Mesothelial cell of epicardium (in vitro differentiated cells): Measurements from ENCODE around the gene KTN1. TPM values are rescaled to one million over a fixed set of nuclear protein-coding genes. Genes with fewer than 3 reads are reported as not detected.

Experiments
- DNase-seq, 2 experiments: peaks; one replicate each; pipeline ENCODE4 v3.0.0; 2021; ENCODE audit warnings: low spot score in 2 of 2; ENCODE audit not compliant: unreplicated experiment in 2 of 2
- H3K27ac Mint-ChIP-seq: 2 replicates; pipeline ENCODE4 v1.8.0; 2021; ENCODE audit warnings: mixed read lengths
- H3K27me3 Mint-ChIP-seq: 2 replicates; pipeline ENCODE4 v1.8.0; 2021; ENCODE audit warnings: low read depth, mixed read lengths
- H3K36me3 Mint-ChIP-seq: 2 replicates; pipeline ENCODE4 v1.8.0; 2021; ENCODE audit warnings: mixed read lengths
- H3K4me1 Mint-ChIP-seq: 2 replicates; pipeline ENCODE4 v1.8.0; 2021; ENCODE audit warnings: mixed read lengths
- H3K4me3 Mint-ChIP-seq: 2 replicates; pipeline ENCODE4 v1.8.0; 2021; ENCODE audit warnings: mild to moderate bottlenecking, moderate library complexity, mixed read lengths
- H3K9me3 Mint-ChIP-seq: 2 replicates; pipeline ENCODE4 v1.8.0; 2021; ENCODE audit warnings: mixed read lengths
- total RNA-seq: library from RNA; stranded (reverse); gene quantifications from 3 replicates; pipeline ENCODE4 v1.2.1, GENCODE V29; 2021
- TF ChIP-seq, protein P1 (sequence below): fragments of 200-600 bp; sonication (generic); IDR thresholded peaks from one replicate; pipeline ENCODE4 v1.5.0; 2021; ENCODE audit warnings: antibody characterized with exemption; ENCODE audit not compliant: unreplicated experiment

KTN1 gene, protein sequence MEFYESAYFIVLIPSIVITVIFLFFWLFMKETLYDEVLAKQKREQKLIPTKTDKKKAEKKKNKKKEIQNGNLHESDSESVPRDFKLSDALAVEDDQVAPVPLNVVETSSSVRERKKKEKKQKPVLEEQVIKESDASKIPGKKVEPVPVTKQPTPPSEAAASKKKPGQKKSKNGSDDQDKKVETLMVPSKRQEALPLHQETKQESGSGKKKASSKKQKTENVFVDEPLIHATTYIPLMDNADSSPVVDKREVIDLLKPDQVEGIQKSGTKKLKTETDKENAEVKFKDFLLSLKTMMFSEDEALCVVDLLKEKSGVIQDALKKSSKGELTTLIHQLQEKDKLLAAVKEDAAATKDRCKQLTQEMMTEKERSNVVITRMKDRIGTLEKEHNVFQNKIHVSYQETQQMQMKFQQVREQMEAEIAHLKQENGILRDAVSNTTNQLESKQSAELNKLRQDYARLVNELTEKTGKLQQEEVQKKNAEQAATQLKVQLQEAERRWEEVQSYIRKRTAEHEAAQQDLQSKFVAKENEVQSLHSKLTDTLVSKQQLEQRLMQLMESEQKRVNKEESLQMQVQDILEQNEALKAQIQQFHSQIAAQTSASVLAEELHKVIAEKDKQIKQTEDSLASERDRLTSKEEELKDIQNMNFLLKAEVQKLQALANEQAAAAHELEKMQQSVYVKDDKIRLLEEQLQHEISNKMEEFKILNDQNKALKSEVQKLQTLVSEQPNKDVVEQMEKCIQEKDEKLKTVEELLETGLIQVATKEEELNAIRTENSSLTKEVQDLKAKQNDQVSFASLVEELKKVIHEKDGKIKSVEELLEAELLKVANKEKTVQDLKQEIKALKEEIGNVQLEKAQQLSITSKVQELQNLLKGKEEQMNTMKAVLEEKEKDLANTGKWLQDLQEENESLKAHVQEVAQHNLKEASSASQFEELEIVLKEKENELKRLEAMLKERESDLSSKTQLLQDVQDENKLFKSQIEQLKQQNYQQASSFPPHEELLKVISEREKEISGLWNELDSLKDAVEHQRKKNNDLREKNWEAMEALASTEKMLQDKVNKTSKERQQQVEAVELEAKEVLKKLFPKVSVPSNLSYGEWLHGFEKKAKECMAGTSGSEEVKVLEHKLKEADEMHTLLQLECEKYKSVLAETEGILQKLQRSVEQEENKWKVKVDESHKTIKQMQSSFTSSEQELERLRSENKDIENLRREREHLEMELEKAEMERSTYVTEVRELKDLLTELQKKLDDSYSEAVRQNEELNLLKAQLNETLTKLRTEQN (N-terminal part only)
- total RNA-seq: 148 to 157 TPM (median 153 TPM) in 3 replicates

DNA sequence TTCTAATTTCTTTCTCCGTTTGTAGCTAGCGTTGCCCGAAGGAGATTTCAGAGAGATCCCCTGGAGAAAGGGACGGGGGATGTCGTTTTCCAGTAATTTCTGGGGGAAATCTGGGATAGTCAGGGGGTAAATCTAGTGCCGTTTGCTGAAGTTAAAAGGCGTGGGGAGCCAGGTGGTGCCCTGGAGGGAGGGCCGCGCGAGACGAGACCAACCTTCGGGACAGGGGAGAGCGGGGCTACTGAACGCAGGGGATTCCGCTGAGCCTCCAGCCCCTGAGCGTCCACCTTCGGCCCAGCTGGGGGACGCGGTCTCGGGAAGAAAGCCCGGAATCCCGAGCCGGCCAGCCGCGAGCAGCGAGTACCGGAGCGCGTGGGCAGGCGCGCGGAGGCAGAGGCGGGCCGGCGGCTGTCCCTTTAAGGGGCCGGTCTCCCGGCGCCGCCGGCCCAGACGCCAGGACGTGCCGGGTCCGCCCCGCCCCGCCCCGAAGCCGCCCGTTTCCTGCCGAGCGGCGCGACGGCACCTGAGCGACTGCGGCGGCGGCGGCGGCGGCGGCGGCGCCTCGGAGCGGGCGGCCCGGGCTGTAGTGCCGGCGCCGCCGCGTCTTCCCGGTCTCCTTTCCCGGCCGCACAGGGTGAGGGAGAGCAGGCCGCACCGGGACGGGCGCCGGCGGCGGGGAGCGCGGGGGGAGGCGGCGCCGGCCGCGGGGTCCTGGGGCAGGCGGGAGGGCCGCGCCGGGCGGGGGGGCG lies at the start of gene KTN1:
Gene KTN1 (plus strand): TSS at position 484 of the 746 bp plus-strand sequence. CDS start 31,842 bp downstream, outside the sequence.
- H3K4me1 Mint-ChIP-seq: peaks cover 36% of the 10 kb centered on the region
- no peaks in the 10 kb centered on the region for H3K36me3 Mint-ChIP-seq
- no peaks in the 10 kb centered on the region for H3K27me3 Mint-ChIP-seq
- peak within 1 kb of the TSS; percentile 99 for H3K27ac Mint-ChIP-seq
- no peaks in the 10 kb centered on the region for H3K9me3 Mint-ChIP-seq
- peak; percentile 66 to 81 for DNase-seq
- TF ChIP-seq, protein P1, sequence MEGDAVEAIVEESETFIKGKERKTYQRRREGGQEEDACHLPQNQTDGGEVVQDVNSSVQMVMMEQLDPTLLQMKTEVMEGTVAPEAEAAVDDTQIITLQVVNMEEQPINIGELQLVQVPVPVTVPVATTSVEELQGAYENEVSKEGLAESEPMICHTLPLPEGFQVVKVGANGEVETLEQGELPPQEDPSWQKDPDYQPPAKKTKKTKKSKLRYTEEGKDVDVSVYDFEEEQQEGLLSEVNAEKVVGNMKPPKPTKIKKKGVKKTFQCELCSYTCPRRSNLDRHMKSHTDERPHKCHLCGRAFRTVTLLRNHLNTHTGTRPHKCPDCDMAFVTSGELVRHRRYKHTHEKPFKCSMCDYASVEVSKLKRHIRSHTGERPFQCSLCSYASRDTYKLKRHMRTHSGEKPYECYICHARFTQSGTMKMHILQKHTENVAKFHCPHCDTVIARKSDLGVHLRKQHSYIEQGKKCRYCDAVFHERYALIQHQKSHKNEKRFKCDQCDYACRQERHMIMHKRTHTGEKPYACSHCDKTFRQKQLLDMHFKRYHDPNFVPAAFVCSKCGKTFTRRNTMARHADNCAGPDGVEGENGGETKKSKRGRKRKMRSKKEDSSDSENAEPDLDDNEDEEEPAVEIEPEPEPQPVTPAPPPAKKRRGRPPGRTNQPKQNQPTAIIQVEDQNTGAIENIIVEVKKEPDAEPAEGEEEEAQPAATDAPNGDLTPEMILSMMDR: no peak
- H3K4me3 Mint-ChIP-seq: peak within 1 kb of the TSS; percentile 97

DNA sequence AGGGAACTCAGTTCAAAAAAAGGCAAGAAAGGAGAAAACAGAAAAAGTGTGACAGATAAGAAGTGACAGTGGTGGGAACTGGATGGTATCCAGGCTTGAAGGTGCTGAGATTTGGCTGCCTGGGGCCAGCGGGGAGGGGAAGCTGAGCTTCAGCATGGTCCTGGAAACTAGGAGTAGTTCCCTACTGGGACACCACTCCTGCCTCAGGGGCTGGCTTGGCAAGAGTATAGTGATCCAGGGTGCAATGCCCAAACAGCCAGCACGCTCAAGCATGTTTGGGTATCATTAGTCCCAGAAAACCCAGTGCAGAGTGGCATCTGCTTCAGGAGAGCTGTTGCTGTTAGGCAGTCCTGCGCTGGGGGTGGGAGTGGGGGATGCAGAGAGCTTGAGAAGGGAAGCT lies 49.5 kb upstream of the KTN1 start:
- Mint-ChIP-seq H3K27me3 (no peaks in the 10 kb centered on the region), H3K9me3 (peaks cover 7% of the 10 kb centered on the region), H3K4me1 (peaks cover 20% of the 10 kb centered on the region), H3K27ac (no peak overlapping the region), H3K4me3 (no peak overlapping the region), H3K36me3 (peaks cover 3% of the 10 kb centered on the region)
- no peak for DNase-seq
- TF ChIP-seq, protein P1: no peak

DNA sequence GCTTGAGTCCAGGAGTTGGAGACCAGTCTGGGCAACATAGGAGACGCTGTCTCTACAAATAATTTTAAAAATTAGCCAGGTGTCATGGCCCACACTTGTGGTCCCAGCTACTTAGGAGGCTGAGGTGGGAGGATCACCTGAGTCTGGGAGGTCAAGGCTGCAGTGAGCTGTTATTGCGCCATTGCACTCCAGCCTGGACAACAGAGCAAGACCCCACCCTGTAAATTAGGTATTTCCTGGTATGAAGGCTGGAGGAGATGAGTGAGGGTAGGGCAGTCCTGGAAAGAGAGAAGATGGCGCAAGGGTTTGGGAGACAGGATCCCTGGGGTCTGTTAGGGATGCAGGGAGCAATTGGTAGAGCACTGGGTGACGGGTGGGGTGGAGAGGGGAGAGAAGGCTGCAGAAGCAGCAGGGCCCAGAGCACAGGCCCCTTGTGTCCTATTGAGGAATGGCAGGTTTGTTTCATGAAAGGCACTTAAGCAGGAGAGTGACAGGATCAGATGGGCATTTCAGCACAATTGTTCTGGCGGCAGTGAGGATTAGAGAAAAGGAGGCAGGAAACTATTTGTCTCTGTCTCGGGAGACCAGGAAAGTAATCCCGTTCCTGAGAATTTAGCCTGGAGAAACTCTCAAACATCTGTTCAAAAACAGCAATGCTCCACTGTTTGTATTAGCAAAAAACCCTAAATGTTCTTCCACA lies 47.2 kb upstream of the KTN1 start:
- TF ChIP-seq, protein P1: no peak
- no peak for DNase-seq
- peaks cover 18% of the 10 kb centered on the region for H3K4me1 Mint-ChIP-seq
- H3K4me3 Mint-ChIP-seq: no peak overlapping the region
- H3K36me3 Mint-ChIP-seq: peaks cover 6% of the 10 kb centered on the region
- no peak overlapping the region for H3K27ac Mint-ChIP-seq
- peaks cover 15% of the 10 kb centered on the region for H3K9me3 Mint-ChIP-seq
- H3K27me3 Mint-ChIP-seq: no peaks in the 10 kb centered on the region

DNA sequence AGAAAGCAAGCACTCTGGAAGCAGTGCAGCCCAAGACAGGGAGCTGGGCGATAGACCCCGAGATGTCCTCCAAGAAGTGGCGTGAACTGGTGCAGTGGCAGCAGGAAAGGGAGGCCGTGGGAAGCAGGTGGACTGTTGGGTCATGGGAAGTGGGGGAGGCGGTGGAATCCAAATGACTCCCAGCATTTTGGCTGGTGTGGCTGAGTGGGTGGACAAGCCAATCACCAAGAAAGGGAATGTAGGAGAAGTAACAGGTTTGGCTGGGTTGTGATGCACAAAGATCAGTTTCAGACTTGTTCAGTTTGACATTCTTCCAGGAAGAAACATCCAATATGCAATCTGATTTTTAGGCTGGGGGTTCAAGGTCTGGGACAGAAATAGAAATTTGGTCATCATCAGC lies 46.0 kb upstream of the KTN1 start:
- TF ChIP-seq, protein P1: no peak
- peaks cover 15% of the 10 kb centered on the region for H3K4me1 Mint-ChIP-seq
- peak overlapping the region; percentile 17 for H3K27ac Mint-ChIP-seq
- no peak for DNase-seq
- peaks cover 5% of the 10 kb centered on the region for H3K36me3 Mint-ChIP-seq
- no peaks in the 10 kb centered on the region for H3K27me3 Mint-ChIP-seq
- no peak overlapping the region for H3K4me3 Mint-ChIP-seq
- peaks cover 15% of the 10 kb centered on the region for H3K9me3 Mint-ChIP-seq
